B cell (primary cell): ENCODE data around the gene DLX3. TPM values are rescaled to one million over a fixed set of nuclear protein-coding genes. Genes with fewer than 3 reads are reported as not detected.

Source experiments
- ATAC-seq: fragments of 200-7000 bp; cut with Tn5 transposase; one replicate; pipeline ENCODE4 v1.10.0; 2021; ENCODE audit warnings: low read depth, mild to moderate bottlenecking, moderate number of reproducible peaks, moderate library complexity
- CTCF ChIA-PET: fragments of 350-600 bp; sonication (Branson Sonifier 250); formaldehyde crosslinking; loops from one replicate; lab custom pipeline; 2021; ENCODE audit warnings: antibody characterized with exemption, inconsistent platforms; lab: Charles Lee
- POLR2A ChIA-PET: fragments of 350-600 bp; sonication (Branson Sonifier 250); formaldehyde crosslinking; loops from one replicate; lab custom pipeline; 2021; ENCODE audit warnings: antibody characterized with exemption; lab: Charles Lee
- DNase-seq: peaks from one replicate; pipeline ENCODE4 v3.0.0; 2013
- H2AFZ ChIP-seq: 2 replicates; pipeline ENCODE4 v1.6.1; 2012; ENCODE audit warnings: mild to moderate bottlenecking, low read depth, low read length; ENCODE audit not compliant: insufficient read depth, poor library complexity, severe bottlenecking
- H3K27ac ChIP-seq, 2 donors: 1 replicate in 1 of 2; 2 replicates in 1 of 2; pipeline ENCODE4 v1.5.1; 2012 to 2013; ENCODE audit warnings: low read length in 2 of 2, mild to moderate bottlenecking in 2 of 2, moderate library complexity in 1 of 2
- H3K27me3 ChIP-seq, 4 experiments: fragments of 200-600 bp in 1 of 4; sonication (generic) in 1 of 4; replicated peaks in 1 of 4; 1 replicate in 2 of 4; 2 replicates in 2 of 4; pipeline versions ENCODE4 v1.6.1 to v1.7.0; 2013 to 2016; ENCODE audit warnings: low read length in 3 of 4, mild to moderate bottlenecking in 2 of 4, mixed read lengths in 1 of 4, moderate library complexity in 1 of 4; ENCODE audit not compliant: insufficient read depth in 4 of 4, control insufficient read depth in 3 of 4; ENCODE audit errors: control extremely low read depth in 1 of 4
- H3K36me3 ChIP-seq, 2 experiments: replicated peaks in 1 of 2; 1 replicate in 1 of 2; 2 replicates in 1 of 2; pipeline versions ENCODE4 v1.6.1 to v1.7.1; 2013; ENCODE audit warnings: low read length in 1 of 2; ENCODE audit not compliant: insufficient read depth in 2 of 2, control insufficient read depth in 1 of 2; ENCODE audit errors: control extremely low read depth in 1 of 2, extremely low read depth in 1 of 2
- H3K4me1 ChIP-seq, 2 donors: fragments of 200-600 bp in 1 of 2; sonication (generic) in 1 of 2; 1 replicate in 1 of 2; 2 replicates in 1 of 2; pipeline versions ENCODE4 v1.5.1 to v1.6.1; 2013 to 2017; ENCODE audit warnings: low read length in 2 of 2; ENCODE audit not compliant: control insufficient read depth in 2 of 2, insufficient read depth in 2 of 2
- H3K4me2 ChIP-seq: replicated peaks from 2 replicates; pipeline ENCODE3; 2012; ENCODE audit warnings: mild to moderate bottlenecking, low read depth, low read length; ENCODE audit not compliant: poor library complexity, severe bottlenecking
- H3K4me3 ChIP-seq, 5 experiments: fragments of 200-600 bp in 1 of 5; sonication (generic) in 1 of 5; 1 replicate in 3 of 5; 2 replicates in 2 of 5; pipeline versions ENCODE4 v1.5.1 to v1.7.0; 2011 to 2016; ENCODE audit warnings: low read length in 4 of 5, mild to moderate bottlenecking in 4 of 5, low read depth in 2 of 5, control low read depth in 1 of 5, moderate library complexity in 1 of 5; ENCODE audit not compliant: insufficient read depth in 1 of 5; ENCODE audit errors: control extremely low read depth in 1 of 5, extremely low read depth in 1 of 5
- H3K79me2 ChIP-seq: fragments of 200-600 bp; sonication (generic); one replicate; pipeline ENCODE4 v1.6.0; 2016; ENCODE audit warnings: low read length; ENCODE audit not compliant: control insufficient read depth, insufficient read depth
- H3K9ac ChIP-seq: fragments of 200-600 bp; sonication (generic); 2 replicates; pipeline ENCODE4 v1.6.1; 2017; ENCODE audit warnings: mild to moderate bottlenecking, low read length, moderate library complexity
- H3K9me3 ChIP-seq, 3 donors: one replicate each; pipeline versions ENCODE4 v1.6.1 to v1.7.1; 2013; ENCODE audit warnings: low read length in 2 of 3; ENCODE audit not compliant: control insufficient read depth in 2 of 3, insufficient read depth in 1 of 3; ENCODE audit errors: control extremely low read depth in 1 of 3
- H4K20me1 ChIP-seq: 2 replicates; pipeline ENCODE4 v1.6.0; 2012; ENCODE audit warnings: mild to moderate bottlenecking, low read length; ENCODE audit not compliant: insufficient read depth, control insufficient read depth, poor library complexity, severe bottlenecking
- H3K27ac Mint-ChIP-seq: one replicate; pipeline ENCODE4 v1.8.0; 2021; ENCODE audit warnings: mixed read lengths
- H3K27me3 Mint-ChIP-seq: one replicate; pipeline ENCODE4 v1.8.0; 2021; ENCODE audit warnings: mixed read lengths
- H3K4me1 Mint-ChIP-seq: one replicate; pipeline ENCODE4 v1.8.0; 2021; ENCODE audit warnings: mixed read lengths
- H3K4me3 Mint-ChIP-seq: one replicate; pipeline ENCODE4 v1.8.0; 2021; ENCODE audit warnings: mixed read lengths
- H3K9me3 Mint-ChIP-seq: one replicate; pipeline ENCODE4 v1.8.0; 2022; ENCODE audit warnings: mixed read lengths; ENCODE audit not compliant: insufficient read depth
- CTCF ChIP-seq: fragments of 200-600 bp; IDR thresholded peaks from one replicate; pipeline ENCODE4 v1.8.0; 2022; ENCODE audit warnings: antibody characterized with exemption, mild to moderate bottlenecking
- EZH2 ChIP-seq: IDR thresholded peaks from 2 replicates; pipeline ENCODE4 v1.6.1; 2012; ENCODE audit warnings: borderline replicate concordance, low read depth, mild to moderate bottlenecking, moderate library complexity, low read length; ENCODE audit not compliant: insufficient read depth, poor library complexity, severe bottlenecking
- WGBS: methylation state at CpG from one replicate; pipeline ENCODE4 v1.1.5; 2013; ENCODE audit warnings: missing lambda C conversion rate; ENCODE audit not compliant: insufficient coverage; 5-methylcytosine and 5-hydroxymethylcytosine counted together
- intact Hi-C: fragments of 100-400 bp; cut with micrococcal nuclease; formaldehyde crosslinking; loops from one replicate; pipeline ENCODE4 v1.10.0; 2022
- polyA plus RNA-seq: library from polyadenylated mRNA; depleted of rRNA; stranded (reverse); fragments of >200 nt; gene quantifications from 2 replicates; pipeline ENCODE4 v1.2.3, GENCODE V29; 2012
- total RNA-seq, 2 donors: library from RNA; stranded (reverse); fragments of 120-200 nt in 1 of 2; gene quantifications; 1 replicate in 1 of 2; 2 replicates in 1 of 2; pipeline versions ENCODE4 v1.2.3 to v1.2.4, GENCODE V29; 2013 to 2022

The DLX3 gene
- total and polyA plus RNA-seq, 2 donors (not counting 1 experiment from before 2014, with no cell fraction given) = not detected

- Mint-ChIP-seq H3K27me3 (peaks cover 64% of the 10 kb centered on the region), H3K27ac (peak overlapping the region; percentile 53), H3K4me1 (peaks cover 22% of the 10 kb centered on the region), H3K9me3 (no peaks in the 10 kb centered on the region), H3K4me3 (no peak overlapping the region)
- Histone ChIP-seq H3K4me2 (no peak overlapping the region), H3K36me3 (no peaks in the 10 kb centered on the region), H3K9me3 (peaks cover 0 to 28% (median 0%) of the 10 kb centered on the region in 3 donors), H3K4me1 (peaks cover 26 to 36% of the 10 kb centered on the region in 2 donors), H3K27ac (no peak overlapping the region), H3K4me3 (no peak overlapping the region), H4K20me1 (no peaks in the 10 kb centered on the region), H3K9ac (no peak overlapping the region), H3K79me2 (no peaks in the 10 kb centered on the region), H2AFZ (no peak overlapping the region), H3K27me3 (peaks cover 0 to 67% (median 53%) of the 10 kb centered on the region in 4 experiments)
- no peak for ATAC-seq
- intact Hi-C loops = no loop called here
- POLR2A ChIA-PET = interaction anchor here (0.7 kb wide), 1 partner anchor 11 kb away, joined by 11 read pairs; no protein-coding TSS in a partner anchor
- CTCF ChIA-PET = interaction anchor here (0.8 to 2.1 kb wide), 3 partner anchors 10 to 35 kb away, joined by 4 to 8 read pairs (median 5); no protein-coding TSS in a partner anchor
- no peak for DNase-seq
- WGBS = no CpG with 5 or more reads among the region's 11 CpGs
- no peak for TF ChIP-seq CTCF
- no peak for TF ChIP-seq EZH2
These were observed 32.3 kb downstream of the DLX3 start for GRCh38 chr17:49962599-49963308.
